ENCODE data around the gene KIAA1210. TPM values are rescaled to one million over a fixed set of nuclear protein-coding genes. Genes with fewer than 3 reads are reported as not detected.

KIAA1210 gene
- total RNA-seq, 1 experiment from 2014 or later, result not detected

- no peak within 1 kb of the TSS for H3K27ac ChIP-seq (ENCODE audit: low read depth, low read length)
- H3K4me2 ChIP-seq (ENCODE audit: low read length), result no peak within 1 kb of the TSS
- RAD21 ChIA-PET (ENCODE audit: low non-redundant PET in 1 of 2, low total read pairs in 2 of 2, uncharacterized antibody in 2 of 2, unreplicated experiment in 2 of 2), result no interaction called here
- H3K27me3 ChIP-seq (ENCODE audit: insufficient read depth, low read length), result no peaks in the 10 kb centered on the region
- no peak for TF ChIP-seq EGR1 (IDR thresholded peaks at IDR 0.05; ENCODE audit: low read depth)
- no peak for TF ChIP-seq ZNF274 (IDR thresholded peaks at IDR 0.05; ENCODE audit: low read depth, low read length)
- TF ChIP-seq, protein P1, sequence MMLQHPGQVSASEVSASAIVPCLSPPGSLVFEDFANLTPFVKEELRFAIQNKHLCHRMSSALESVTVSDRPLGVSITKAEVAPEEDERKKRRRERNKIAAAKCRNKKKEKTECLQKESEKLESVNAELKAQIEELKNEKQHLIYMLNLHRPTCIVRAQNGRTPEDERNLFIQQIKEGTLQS (IDR thresholded peaks at IDR 0.05), result no peak
- POLR2A ChIA-PET, result no interaction called here
- no peaks in the 10 kb centered on the region for H3K4me1 ChIP-seq (ENCODE audit: control insufficient read depth in 1 of 2, insufficient read depth in 2 of 2, low read length in 2 of 2)
- H3K36me3 ChIP-seq (ENCODE audit: control insufficient read depth in 1 of 2, insufficient read depth in 2 of 2, low read length in 2 of 2), result no peaks in the 10 kb centered on the region
- BruUV-seq (replicated peaks), result no TSS peak
- H4K20me1 ChIP-seq (ENCODE audit: insufficient read depth), result no peaks in the 10 kb centered on the region
- no peak within 1 kb of the TSS for H3K4me3 ChIP-seq (replicated peaks in 1 of 2; ENCODE audit: low read depth in 1 of 2, low read length in 2 of 2)
- CTCF ChIA-PET, result no interaction called here
- intact Hi-C loops (cut with micrococcal nuclease), result no loop called here
- ATAC-seq (no peak), DNase-seq (ENCODE audit: low read depth, low spot score) (no peak)
- no peaks in the 10 kb centered on the region for H3K79me2 ChIP-seq (ENCODE audit: insufficient read depth, low read length)
- no peak within 1 kb of the TSS for H3K9ac ChIP-seq (ENCODE audit: low read length)
- no peaks in the 10 kb centered on the region for H3K9me2 ChIP-seq (ENCODE audit: insufficient read depth)
- no peak within 1 kb of the TSS for H2AFZ ChIP-seq (ENCODE audit: low read depth, low read length, poor library complexity, severe bottlenecking)
- no peaks in the 10 kb centered on the region for H3K9me3 ChIP-seq (ENCODE audit: control insufficient read depth in 1 of 2, insufficient read depth in 1 of 2, low read depth in 1 of 2, low read length in 2 of 2)
Measured at GRCh38 chrX:119072744-119073143, 54.9 kb downstream of the KIAA1210 start, which contains the start of gene CT47C1. TSS of gene CT47C1 (plus strand) at chrX:119072993. CDS start at chrX:119073226, 233 bp downstream.

- Histone ChIP-seq H3K36me3 (ENCODE audit: control insufficient read depth in 1 of 2, insufficient read depth in 2 of 2, low read length in 2 of 2) (no peaks in the 10 kb centered on the region), H4K20me1 (ENCODE audit: insufficient read depth) (no peaks in the 10 kb centered on the region), H3K9me2 (ENCODE audit: insufficient read depth) (no peaks in the 10 kb centered on the region), H3K4me3 (replicated peaks in 1 of 2; ENCODE audit: low read depth in 1 of 2, low read length in 2 of 2) (no peak overlapping the region), H3K79me2 (ENCODE audit: insufficient read depth, low read length) (no peaks in the 10 kb centered on the region), H3K27me3 (ENCODE audit: insufficient read depth, low read length) (no peaks in the 10 kb centered on the region), H3K4me2 (ENCODE audit: low read length) (no peak overlapping the region), H3K9me3 (ENCODE audit: control insufficient read depth in 1 of 2, insufficient read depth in 1 of 2, low read depth in 1 of 2, low read length in 2 of 2) (no peaks in the 10 kb centered on the region), H3K27ac (ENCODE audit: low read depth, low read length) (no peak overlapping the region), H3K9ac (ENCODE audit: low read length) (no peak overlapping the region), H2AFZ (ENCODE audit: low read depth, low read length, poor library complexity, severe bottlenecking) (no peak overlapping the region), H3K4me1 (ENCODE audit: control insufficient read depth in 1 of 2, insufficient read depth in 2 of 2, low read length in 2 of 2) (no peaks in the 10 kb centered on the region)
- ChIA-PET POLR2A (no interaction called here), CTCF (no interaction called here), RAD21 (ENCODE audit: low non-redundant PET in 1 of 2, low total read pairs in 2 of 2, uncharacterized antibody in 2 of 2, unreplicated experiment in 2 of 2) (no interaction called here)
- no peak for DNase-seq (ENCODE audit: low read depth, low spot score)
- intact Hi-C loops (cut with micrococcal nuclease), result no loop called here
- no TSS peak for BruUV-seq (replicated peaks)
- no peak for ATAC-seq
- no peak for TF ChIP-seq FOSL1 (IDR thresholded peaks at IDR 0.05; ENCODE audit: low read depth)
- TF ChIP-seq CTCF (IDR thresholded peaks at IDR 0.05 in 2 of 3, conservative IDR thresholded peaks at IDR 0.05 in 1 of 3; ENCODE audit: borderline replicate concordance in 1 of 3, insufficient read depth in 1 of 3, low read depth in 2 of 3, low read length in 2 of 3), result no peak
- no peak for TF ChIP-seq ELF1 (IDR thresholded peaks at IDR 0.05; ENCODE audit: borderline replicate concordance, low read depth)
- TF ChIP-seq SIN3A (IDR thresholded peaks at IDR 0.05; ENCODE audit: low read depth), result no peak
- no peak for TF ChIP-seq ZFX (IDR thresholded peaks at IDR 0.05)
- TF ChIP-seq MAX (IDR thresholded peaks at IDR 0.05), result no peak
- no peak for TF ChIP-seq REST (IDR thresholded peaks at IDR 0.05; ENCODE audit: low read depth)
- TF ChIP-seq CBX3 (IDR thresholded peaks at IDR 0.05; ENCODE audit: low read depth), result no peak
- TF ChIP-seq, protein P2, sequence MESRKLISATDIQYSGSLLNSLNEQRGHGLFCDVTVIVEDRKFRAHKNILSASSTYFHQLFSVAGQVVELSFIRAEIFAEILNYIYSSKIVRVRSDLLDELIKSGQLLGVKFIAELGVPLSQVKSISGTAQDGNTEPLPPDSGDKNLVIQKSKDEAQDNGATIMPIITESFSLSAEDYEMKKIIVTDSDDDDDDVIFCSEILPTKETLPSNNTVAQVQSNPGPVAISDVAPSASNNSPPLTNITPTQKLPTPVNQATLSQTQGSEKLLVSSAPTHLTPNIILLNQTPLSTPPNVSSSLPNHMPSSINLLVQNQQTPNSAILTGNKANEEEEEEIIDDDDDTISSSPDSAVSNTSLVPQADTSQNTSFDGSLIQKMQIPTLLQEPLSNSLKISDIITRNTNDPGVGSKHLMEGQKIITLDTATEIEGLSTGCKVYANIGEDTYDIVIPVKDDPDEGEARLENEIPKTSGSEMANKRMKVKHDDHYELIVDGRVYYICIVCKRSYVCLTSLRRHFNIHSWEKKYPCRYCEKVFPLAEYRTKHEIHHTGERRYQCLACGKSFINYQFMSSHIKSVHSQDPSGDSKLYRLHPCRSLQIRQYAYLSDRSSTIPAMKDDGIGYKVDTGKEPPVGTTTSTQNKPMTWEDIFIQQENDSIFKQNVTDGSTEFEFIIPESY (IDR thresholded peaks at IDR 0.05; ENCODE audit: extremely low read depth, insufficient replicate concordance, low read length), result no peak
- TF ChIP-seq RAD21 (IDR thresholded peaks at IDR 0.05; ENCODE audit: low read depth), result no peak
Measured at GRCh38 chrX:119071381-119071780, 56.2 kb downstream of the KIAA1210 start.
